ENCODE results near the gene ARHGAP18.

ARHGAP18 gene

DNA sequence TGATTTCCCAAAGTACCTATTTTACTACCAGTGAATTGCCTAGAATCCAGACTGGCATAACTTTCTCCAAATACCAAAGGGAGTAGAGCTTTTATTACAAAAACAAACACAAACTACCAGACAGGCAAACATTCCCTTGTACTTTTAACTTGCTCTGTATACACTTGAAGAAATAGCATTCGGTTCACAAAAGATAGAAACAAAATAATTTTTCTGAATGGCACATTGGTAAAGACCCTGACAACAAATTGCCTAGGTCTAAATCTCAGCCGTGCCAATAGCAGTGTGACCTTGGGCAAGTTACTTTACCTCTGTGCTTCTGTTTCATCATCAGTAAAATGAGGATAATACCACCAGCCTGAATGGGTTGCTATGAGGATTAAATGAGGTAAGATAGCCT lies 15.9 kb downstream of the ARHGAP18 start:
- WGBS (ENCODE audit: extremely low coverage, insufficient coverage, insufficient read length) = no CpG with 5 or more reads among the region's 2 CpGs

DNA sequence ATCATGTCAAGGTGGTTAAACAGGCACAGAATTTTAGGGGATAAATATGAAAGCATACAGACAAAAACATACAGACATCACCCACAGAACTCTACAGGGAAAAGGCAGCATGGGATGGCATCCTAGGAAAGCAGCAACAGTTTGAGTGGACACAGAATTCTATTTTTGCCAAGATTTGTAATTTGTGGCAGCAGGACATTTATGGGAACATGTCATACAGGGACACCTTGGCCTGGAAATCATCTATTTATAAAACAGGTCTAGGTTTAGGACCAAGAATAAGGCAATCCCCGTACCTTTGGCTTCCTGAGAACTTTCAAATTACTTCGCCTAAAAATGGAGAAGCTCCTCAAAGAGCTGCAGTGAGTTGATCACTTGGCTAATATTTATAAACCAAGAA lies 17.5 kb downstream of the ARHGAP18 start:
- DNase-seq = no peak
- Histone ChIP-seq H3K4me2 (ENCODE audit: low read length) (no peak overlapping the region), H4K8ac (ENCODE audit: low read depth, low read length) (no peak overlapping the region)

More for the DNA sequence above, 15.9 kb downstream of the ARHGAP18 start:
- Histone ChIP-seq H3K23ac (ENCODE audit: low read length) (no peak overlapping the region), H3K79me1 (ENCODE audit: low read length) (peaks cover 4% of the 10 kb centered on the region), H3K9me3 (ENCODE audit: insufficient read depth, low read depth, low read length) (no peaks in the 10 kb centered on the region), H2BK5ac (ENCODE audit: low read depth, low read length, poor library complexity) (no peak overlapping the region), H3K27ac (ENCODE audit: low read depth, low read length) (no peak overlapping the region), H3K36me3 (ENCODE audit: control insufficient read depth in 1 of 2, insufficient read depth in 2 of 2, low read length in 2 of 2) (no peaks in the 10 kb centered on the region), H2BK120ac (ENCODE audit: insufficient read depth, low read length, poor library complexity) (no peak overlapping the region), H4K12ac (ENCODE audit: low read depth, low read length) (no peak overlapping the region), H3K4me1 (ENCODE audit: control insufficient read depth in 1 of 2, insufficient read depth in 2 of 2, low read length in 2 of 2) (peaks cover 4 to 7% of the 10 kb centered on the region in 2 experiments), H2AFZ (ENCODE audit: insufficient read depth, low read length, poor library complexity) (no peak overlapping the region), H2BK12ac (ENCODE audit: low read length) (no peak overlapping the region), H4K91ac (ENCODE audit: low read depth, low read length) (no peak overlapping the region), H3K4me3 (ENCODE audit: low read depth, low read length) (no peak overlapping the region), H3K27me3 (ENCODE audit: insufficient read depth, low read length) (no peaks in the 10 kb centered on the region), H2AK5ac (ENCODE audit: low read length) (no peak overlapping the region), H3K79me2 (ENCODE audit: control insufficient read depth, insufficient read depth, low read length, poor library complexity) (peaks cover 3% of the 10 kb centered on the region), H3K14ac (ENCODE audit: low read length) (no peak overlapping the region), H3K4me2 (ENCODE audit: low read length) (no peak overlapping the region), H4K8ac (ENCODE audit: low read depth, low read length) (no peak overlapping the region), H3K18ac (ENCODE audit: low read length) (no peak overlapping the region), H3K4ac (ENCODE audit: low read depth, low read length) (no peak overlapping the region), H3K9ac (ENCODE audit: low read length) (no peak overlapping the region)
- DNase-seq = no peak

GRCh38 chr6:129691709-129692108 lies 18.3 kb downstream of the ARHGAP18 start:
- Histone ChIP-seq H4K91ac (ENCODE audit: low read depth, low read length) (no peak overlapping the region), H4K12ac (ENCODE audit: low read depth, low read length) (no peak overlapping the region)
- WGBS (ENCODE audit: extremely low coverage, insufficient coverage, insufficient read length) = no CpG with 5 or more reads among the region's 1 CpG

More for the DNA sequence above, 17.5 kb downstream of the ARHGAP18 start:
- H3K36me3 ChIP-seq (ENCODE audit: control insufficient read depth in 1 of 2, insufficient read depth in 2 of 2, low read length in 2 of 2) = no peaks in the 10 kb centered on the region
- H3K23ac ChIP-seq (ENCODE audit: low read length) = no peak overlapping the region
- H3K14ac ChIP-seq (ENCODE audit: low read length) = no peak overlapping the region
- no peak overlapping the region for H3K9ac ChIP-seq (ENCODE audit: low read length)
- no peak overlapping the region for H3K18ac ChIP-seq (ENCODE audit: low read length)
- no peak overlapping the region for H2AFZ ChIP-seq (ENCODE audit: insufficient read depth, low read length, poor library complexity)
- H3K4ac ChIP-seq (ENCODE audit: low read depth, low read length) = no peak overlapping the region
- H3K4me3 ChIP-seq (ENCODE audit: low read depth, low read length) = no peak overlapping the region
- no peaks in the 10 kb centered on the region for H3K27me3 ChIP-seq (ENCODE audit: insufficient read depth, low read length)
- H3K27ac ChIP-seq (ENCODE audit: low read depth, low read length) = no peak overlapping the region
- no peak overlapping the region for H2BK12ac ChIP-seq (ENCODE audit: low read length)
- WGBS (ENCODE audit: extremely low coverage, insufficient coverage, insufficient read length) = no CpG with 5 or more reads among the region's 2 CpGs
- no peak overlapping the region for H4K91ac ChIP-seq (ENCODE audit: low read depth, low read length)
- no peaks in the 10 kb centered on the region for H3K9me3 ChIP-seq (ENCODE audit: insufficient read depth, low read depth, low read length)
- H3K4me1 ChIP-seq (ENCODE audit: control insufficient read depth in 1 of 2, insufficient read depth in 2 of 2, low read length in 2 of 2) = peaks cover 5 to 8% of the 10 kb centered on the region in 2 experiments
- H2BK120ac ChIP-seq (ENCODE audit: insufficient read depth, low read length, poor library complexity) = no peak overlapping the region
- peaks cover 7% of the 10 kb centered on the region for H3K79me1 ChIP-seq (ENCODE audit: low read length)
- no peak overlapping the region for H2AK5ac ChIP-seq (ENCODE audit: low read length)
- no peak overlapping the region for H4K12ac ChIP-seq (ENCODE audit: low read depth, low read length)
- peaks cover 3% of the 10 kb centered on the region for H3K79me2 ChIP-seq (ENCODE audit: control insufficient read depth, insufficient read depth, low read length, poor library complexity)
- H2BK5ac ChIP-seq (ENCODE audit: low read depth, low read length, poor library complexity) = no peak overlapping the region

GRCh38 chr6:129691043-129691640 lies 18.8 kb downstream of the ARHGAP18 start:
- Histone ChIP-seq H2AFZ (ENCODE audit: insufficient read depth, low read length, poor library complexity) (no peak overlapping the region), H3K18ac (ENCODE audit: low read length) (no peak overlapping the region), H3K4me2 (ENCODE audit: low read length) (no peak overlapping the region), H2BK5ac (ENCODE audit: low read depth, low read length, poor library complexity) (no peak overlapping the region), H3K4ac (ENCODE audit: low read depth, low read length) (peak overlapping the region; percentile 55), H3K14ac (ENCODE audit: low read length) (no peak overlapping the region), H3K27ac (ENCODE audit: low read depth, low read length) (no peak overlapping the region), H3K27me3 (ENCODE audit: insufficient read depth, low read length) (no peaks in the 10 kb centered on the region), H3K79me1 (ENCODE audit: low read length) (peaks cover 13% of the 10 kb centered on the region), H3K23ac (ENCODE audit: low read length) (no peak overlapping the region), H3K36me3 (ENCODE audit: control insufficient read depth in 1 of 2, insufficient read depth in 2 of 2, low read length in 2 of 2) (peaks cover 0 to 2% of the 10 kb centered on the region in 2 experiments), H3K9ac (ENCODE audit: low read length) (no peak overlapping the region), H3K4me1 (ENCODE audit: control insufficient read depth in 1 of 2, insufficient read depth in 2 of 2, low read length in 2 of 2) (peaks cover 11 to 18% of the 10 kb centered on the region in 2 experiments), H2BK120ac (ENCODE audit: insufficient read depth, low read length, poor library complexity) (no peak overlapping the region), H3K4me3 (ENCODE audit: low read depth, low read length) (no peak overlapping the region), H3K79me2 (ENCODE audit: control insufficient read depth, insufficient read depth, low read length, poor library complexity) (peaks cover 4% of the 10 kb centered on the region), H4K91ac (ENCODE audit: low read depth, low read length) (no peak overlapping the region), H2AK5ac (ENCODE audit: low read length) (no peak overlapping the region), H2BK12ac (ENCODE audit: low read length) (no peak overlapping the region), H4K8ac (ENCODE audit: low read depth, low read length) (no peak overlapping the region), H4K12ac (ENCODE audit: low read depth, low read length) (no peak overlapping the region), H3K9me3 (ENCODE audit: insufficient read depth, low read depth, low read length) (no peaks in the 10 kb centered on the region)
- no peak for DNase-seq
- no CpG with 5 or more reads among the region's 5 CpGs for WGBS (ENCODE audit: extremely low coverage, insufficient coverage, insufficient read length)

More at GRCh38 chr6:129691709-129692108, 18.3 kb downstream of the ARHGAP18 start:
- H2BK12ac ChIP-seq (ENCODE audit: low read length) = no peak overlapping the region
- peaks cover 8 to 15% of the 10 kb centered on the region in 2 experiments for H3K4me1 ChIP-seq (ENCODE audit: control insufficient read depth in 1 of 2, insufficient read depth in 2 of 2, low read length in 2 of 2)
- no peak overlapping the region for H3K4me2 ChIP-seq (ENCODE audit: low read length)
- H3K27me3 ChIP-seq (ENCODE audit: insufficient read depth, low read length) = no peaks in the 10 kb centered on the region
- H2AK5ac ChIP-seq (ENCODE audit: low read length) = no peak overlapping the region
- H3K14ac ChIP-seq (ENCODE audit: low read length) = no peak overlapping the region
- H2BK120ac ChIP-seq (ENCODE audit: insufficient read depth, low read length, poor library complexity) = no peak overlapping the region
- H3K79me2 ChIP-seq (ENCODE audit: control insufficient read depth, insufficient read depth, low read length, poor library complexity) = peaks cover 3% of the 10 kb centered on the region
- no peaks in the 10 kb centered on the region for H3K36me3 ChIP-seq (ENCODE audit: control insufficient read depth in 1 of 2, insufficient read depth in 2 of 2, low read length in 2 of 2)
- no peak overlapping the region for H3K23ac ChIP-seq (ENCODE audit: low read length)
- no peaks in the 10 kb centered on the region for H3K9me3 ChIP-seq (ENCODE audit: insufficient read depth, low read depth, low read length)
- DNase-seq = peak; percentile 55 to 69
- no peak overlapping the region for H3K9ac ChIP-seq (ENCODE audit: low read length)
- peak overlapping the region; percentile 40 for H3K27ac ChIP-seq (ENCODE audit: low read depth, low read length)
- H2BK5ac ChIP-seq (ENCODE audit: low read depth, low read length, poor library complexity) = no peak overlapping the region
- peaks cover 10% of the 10 kb centered on the region for H3K79me1 ChIP-seq (ENCODE audit: low read length)
- no peak overlapping the region for H2AFZ ChIP-seq (ENCODE audit: insufficient read depth, low read length, poor library complexity)
- no peak overlapping the region for H4K8ac ChIP-seq (ENCODE audit: low read depth, low read length)
- no peak overlapping the region for H3K4ac ChIP-seq (ENCODE audit: low read depth, low read length)
- no peak overlapping the region for H3K18ac ChIP-seq (ENCODE audit: low read length)
- H3K4me3 ChIP-seq (ENCODE audit: low read depth, low read length) = no peak overlapping the region

Measured in trophoblast cell (in vitro differentiated cells and primary cell).